GM12878 (cell line): Measurements from ENCODE around the gene MCEMP1. TPM values are rescaled to one million over a fixed set of nuclear protein-coding genes. Genes with fewer than 3 reads are reported as not detected.

ENCODE experiments used
- BCL11A ChIP-seq: IDR thresholded peaks from 2 replicates; pipeline ENCODE4 v1.6.1; 2011; ENCODE audit warnings: low read depth, low read length
- CBFB ChIP-seq: IDR thresholded peaks from 2 replicates; pipeline ENCODE4 v1.6.1; 2016; ENCODE audit warnings: antibody characterized with exemption, low read depth
- CEBPB ChIP-seq, 2 experiments: fragments of 150-350 bp in 1 of 2; IDR thresholded peaks; 2 replicates each; pipeline ENCODE4 v1.6.1; 2012 to 2014; ENCODE audit warnings: low read depth in 2 of 2, low read length in 2 of 2, borderline replicate concordance in 1 of 2, inconsistent platforms in 1 of 2
- EED ChIP-seq: sonication (generic); IDR thresholded peaks from 2 replicates; pipeline ENCODE4 v1.6.1; 2016; ENCODE audit warnings: antibody characterized with exemption, low read depth
- FOXK2 ChIP-seq: fragments of 450-650 bp; IDR thresholded peaks from 2 replicates; pipeline ENCODE4 v1.6.1; 2017; ENCODE audit warnings: mild to moderate bottlenecking, moderate library complexity
- GATAD2B ChIP-seq: fragments of 450-650 bp; conservative IDR thresholded peaks from 2 replicates; pipeline ENCODE4 v1.6.1; 2017; ENCODE audit warnings: low read depth, mild to moderate bottlenecking, moderate library complexity
- HDAC2 ChIP-seq: fragments of 200-600 bp; sonication (generic); IDR thresholded peaks from 2 replicates; pipeline ENCODE4 v1.6.1; 2017
- MTA2 ChIP-seq: fragments of 450-650 bp; IDR thresholded peaks from 2 replicates; pipeline ENCODE4 v1.6.1; 2016; ENCODE audit warnings: low read depth, mild to moderate bottlenecking, moderate library complexity
- MTA3 ChIP-seq: IDR thresholded peaks from 2 replicates; pipeline ENCODE4 v1.6.1; 2012; ENCODE audit warnings: low read length, inconsistent platforms, borderline replicate concordance
- NFYB ChIP-seq: IDR thresholded peaks from 2 replicates; pipeline ENCODE4 v1.6.1; 2011; ENCODE audit warnings: low read depth, mild to moderate bottlenecking, low read length, improper control_type of control experiment, moderate library complexity; ENCODE audit not compliant: insufficient read depth
- NRF1 ChIP-seq: conservative IDR thresholded peaks from 2 replicates; pipeline ENCODE4 v1.6.1; 2011; ENCODE audit warnings: mild to moderate bottlenecking, low read depth, low read length, improper control_type of control experiment
- PAX8 ChIP-seq: fragments of 450-650 bp; IDR thresholded peaks from 2 replicates; pipeline ENCODE4 v1.6.1; 2017; ENCODE audit warnings: mild to moderate bottlenecking, moderate library complexity
- POU2F2 ChIP-seq: IDR thresholded peaks from 3 replicates; pipeline ENCODE4 v1.6.1; 2011; ENCODE audit warnings: low read depth, mild to moderate bottlenecking, low read length, borderline replicate concordance
- PRDM15 ChIP-seq: fragments of 450-650 bp; formaldehyde crosslinking; IDR thresholded peaks from 2 replicates; pipeline ENCODE4 v1.4.0; 2020; ENCODE audit warnings: mild to moderate bottlenecking, moderate library complexity
- RBBP5 ChIP-seq: fragments of 200-600 bp; sonication (generic); conservative IDR thresholded peaks from 2 replicates; pipeline ENCODE4 v1.6.1; 2016
- SP1 ChIP-seq: IDR thresholded peaks from one replicate; pipeline ENCODE4 v1.6.1; 2011; ENCODE audit warnings: low read depth, low read length
- STAT3 ChIP-seq: IDR thresholded peaks from 2 replicates; pipeline ENCODE4 v1.6.1; 2011; ENCODE audit warnings: low read depth, low read length, improper control_type of control experiment
- TARDBP ChIP-seq: IDR thresholded peaks from 2 replicates; pipeline ENCODE4 v1.6.1; 2016; ENCODE audit warnings: borderline replicate concordance
- WRNIP1 ChIP-seq: IDR thresholded peaks from 2 replicates; pipeline ENCODE4 v1.6.1; 2011; ENCODE audit warnings: low read depth, low read length, improper control_type of control experiment, borderline replicate concordance
- ZBTB40 ChIP-seq: fragments of 450-650 bp; IDR thresholded peaks from 2 replicates; pipeline ENCODE4 v1.6.1; 2016; ENCODE audit warnings: mild to moderate bottlenecking, moderate library complexity, borderline replicate concordance
- ZNF24 ChIP-seq: fragments of 450-650 bp; IDR thresholded peaks from 2 replicates; pipeline ENCODE4 v1.6.1; 2017; ENCODE audit warnings: antibody characterized with exemption, mild to moderate bottlenecking
- ZNF384 ChIP-seq: IDR thresholded peaks from 2 replicates; pipeline ENCODE4 v1.6.1; 2012; ENCODE audit warnings: low read depth, mild to moderate bottlenecking, low read length, improper control_type of control experiment, borderline replicate concordance
- ZNF622 ChIP-seq: fragments of 450-650 bp; IDR thresholded peaks from 2 replicates; pipeline ENCODE4 v1.6.1; 2017; ENCODE audit warnings: mild to moderate bottlenecking, inconsistent platforms
- polyA plus RNA-seq, 11 experiments: library from polyadenylated mRNA; depleted of rRNA in 4 of 11; unstranded in 6 of 11; stranded (reverse) in 5 of 11; fragments of >200 nt; fragmentation: Nextera tagmentation in 4 of 11; fragmentation: Illumina TruSeq in 1 of 11; extraction: Ambion mirVana in 4 of 11; extraction: Trizol in 1 of 11; gene quantifications; 1 replicate in 1 of 11; 2 replicates in 10 of 11; pipeline versions ENCODE4 v1.2.1 to v1.2.3, GENCODE V29; 2011 to 2016; ENCODE audit warnings: inconsistent platforms in 2 of 11, missing spikeins in 2 of 11, low read depth in 1 of 11
- total RNA-seq, 4 experiments: library from RNA; depleted of rRNA in 3 of 4; stranded (reverse); fragments of >200 nt in 3 of 4; fragmentation: Illumina TruSeq in 1 of 4; extraction: Trizol in 1 of 4; gene quantifications; 2 replicates each; pipeline versions ENCODE4 v1.2.1 to v1.2.3, GENCODE V29; 2013 to 2021
- TF ChIP-seq, protein P1 (sequence below): fragments of 450-650 bp; IDR thresholded peaks from 2 replicates; pipeline ENCODE4 v1.6.1; 2016; ENCODE audit warnings: mild to moderate bottlenecking

The MCEMP1 gene
- total and polyA plus RNA-seq, 10 of the 15 experiments (the other 5 are each of a cell fraction or from before 2014, with no cell fraction given): 0.08 to 0.55 (median 0.26) TPM; not detected in 1

GRCh38 chr19:7636691-7637373, 40.1 kb upstream of the MCEMP1 start, which contains the start of gene STXBP2 (continued):
- no peak for TF ChIP-seq PRDM15 (CRISPR knock-in tag)
- no peak for TF ChIP-seq ZNF384
- no peak for TF ChIP-seq MTA3
- peak; percentile 57; the same call in 1 of the 3 replicates for TF ChIP-seq POU2F2
- 0 out of 2 replicates have a peak, but pooled peaks have one; percentile 22 for TF ChIP-seq NRF1
- no peak for TF ChIP-seq CEBPB (IDR thresholded peaks at IDR 0.05; ENCODE audit: borderline replicate concordance in 1 of 2, low read depth in 2 of 2, low read length in 2 of 2)
- TF ChIP-seq ZNF24: no peak
- TF ChIP-seq RBBP5: no peak
- no peak for TF ChIP-seq FOXK2
- TF ChIP-seq WRNIP1: no peak
- TF ChIP-seq STAT3: no peak
- TF ChIP-seq HDAC2: no peak
- TF ChIP-seq PAX8: no peak
- TF ChIP-seq MTA2: no peak
- TF ChIP-seq ZNF622: no peak
- peak; percentile 19 for TF ChIP-seq SP1
- TF ChIP-seq NFYB: no peak
- TF ChIP-seq BCL11A: no peak
- 0 out of 2 replicates have a peak, but pooled peaks have one; percentile 62 for TF ChIP-seq GATAD2B
- TF ChIP-seq, protein P1, sequence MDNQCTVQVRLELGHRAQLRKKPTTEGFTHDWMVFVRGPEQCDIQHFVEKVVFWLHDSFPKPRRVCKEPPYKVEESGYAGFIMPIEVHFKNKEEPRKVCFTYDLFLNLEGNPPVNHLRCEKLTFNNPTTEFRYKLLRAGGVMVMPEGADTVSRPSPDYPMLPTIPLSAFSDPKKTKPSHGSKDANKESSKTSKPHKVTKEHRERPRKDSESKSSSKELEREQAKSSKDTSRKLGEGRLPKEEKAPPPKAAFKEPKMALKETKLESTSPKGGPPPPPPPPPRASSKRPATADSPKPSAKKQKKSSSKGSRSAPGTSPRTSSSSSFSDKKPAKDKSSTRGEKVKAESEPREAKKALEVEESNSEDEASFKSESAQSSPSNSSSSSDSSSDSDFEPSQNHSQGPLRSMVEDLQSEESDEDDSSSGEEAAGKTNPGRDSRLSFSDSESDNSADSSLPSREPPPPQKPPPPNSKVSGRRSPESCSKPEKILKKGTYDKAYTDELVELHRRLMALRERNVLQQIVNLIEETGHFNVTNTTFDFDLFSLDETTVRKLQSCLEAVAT: peak; percentile 97
- no peak for TF ChIP-seq TARDBP
- TF ChIP-seq ZBTB40: 0 out of 2 replicates have a peak, but pooled peaks have one; percentile 35
- peak; percentile 55; the same call in 1 of the 2 replicates for TF ChIP-seq CBFB
- TF ChIP-seq EED: no peak
